Measurements from ENCODE around the gene MAPK14. TPM values are rescaled to one million over a fixed set of nuclear protein-coding genes. Genes with fewer than 3 reads are reported as not detected.
A peak's percentile ranks its signal among the peaks of the same experiment; 100 is the strongest.

The MAPK14 gene
- total and polyA plus RNA-seq, 2 experiments from 2014 or later, result 26.8 to 45.0 TPM

GRCh38 chr6:36119209-36119608, 91.6 kb downstream of the MAPK14 start:
- H3F3A ChIP-seq (ENCODE audit: insufficient read depth), result peaks cover 14% of the 10 kb centered on the region; the same call in 1 of the 2 replicates
- DNase-seq, result no peak
- H3K4me3 ChIP-seq, result no peak overlapping the region
- no peaks in the 10 kb centered on the region for H3K27me3 ChIP-seq (replicated peaks; ENCODE audit: insufficient read depth)
- TF ChIP-seq EZH2 (IDR thresholded peaks at IDR 0.05; ENCODE audit: insufficient read depth, poor library complexity, severe bottlenecking), result no peak
- TF ChIP-seq EZH2phosphoT487 (IDR thresholded peaks at IDR 0.05; ENCODE audit: insufficient read depth, low read depth), result no peak
- no peak overlapping the region for H3K27ac ChIP-seq
- H4K20me1 ChIP-seq (ENCODE audit: insufficient read depth), result no peaks in the 10 kb centered on the region
- H3K4me1 ChIP-seq (ENCODE audit: insufficient read depth), result peaks cover 8% of the 10 kb centered on the region; the same call in 1 of the 2 replicates
- no peaks in the 10 kb centered on the region for H3K79me2 ChIP-seq (ENCODE audit: insufficient read depth)
- H2AFZ ChIP-seq, result no peak overlapping the region
- no peaks in the 10 kb centered on the region for H3K9me2 ChIP-seq (ENCODE audit: insufficient read depth)
- H3K36me3 ChIP-seq (ENCODE audit: low read depth), result no peaks in the 10 kb centered on the region
- H3K9ac ChIP-seq, result no peak overlapping the region
- WGBS, 2 experiments (ENCODE audit: low coverage in 1 of 2, low lambda C conversion rate in 2 of 2, missing lambda C conversion rate in 2 of 2), result 64 to 69% methylated on average over 4 of the region's 4 CpGs
- in situ Hi-C loops (cut with MboI), result no loop called here
- no peaks in the 10 kb centered on the region for H3K9me3 ChIP-seq (ENCODE audit: low read depth)
- H3K4me2 ChIP-seq (ENCODE audit: unreplicated experiment), result no peak overlapping the region

- no peaks in the 10 kb centered on the region for H3K79me2 ChIP-seq (ENCODE audit: insufficient read depth)
- no peaks in the 10 kb centered on the region for H4K20me1 ChIP-seq (ENCODE audit: insufficient read depth)
- H3K4me3 ChIP-seq, result no peak overlapping the region
- peaks cover 14% of the 10 kb centered on the region; the same call in 1 of the 2 replicates for H3F3A ChIP-seq (ENCODE audit: insufficient read depth)
- in situ Hi-C loops (cut with MboI), result loop anchor here (10.0 kb wide), 1 partner anchor 245 kb away; no protein-coding TSS in a partner anchor
- DNase-seq, result no peak
- H3K9ac ChIP-seq, result no peak overlapping the region
- no peak overlapping the region for H2AFZ ChIP-seq
- TF ChIP-seq EZH2phosphoT487 (IDR thresholded peaks at IDR 0.05; ENCODE audit: insufficient read depth, low read depth) (no peak), EZH2 (IDR thresholded peaks at IDR 0.05; ENCODE audit: insufficient read depth, poor library complexity, severe bottlenecking) (no peak)
- H3K27ac ChIP-seq, result no peak overlapping the region
- no peak overlapping the region for H3K4me2 ChIP-seq (ENCODE audit: unreplicated experiment)
- H3K4me1 ChIP-seq (ENCODE audit: insufficient read depth), result peaks cover 10% of the 10 kb centered on the region; the same call in 1 of the 2 replicates
- no peaks in the 10 kb centered on the region for H3K9me2 ChIP-seq (ENCODE audit: insufficient read depth)
- no peaks in the 10 kb centered on the region for H3K9me3 ChIP-seq (ENCODE audit: low read depth)
- no peaks in the 10 kb centered on the region for H3K27me3 ChIP-seq (replicated peaks; ENCODE audit: insufficient read depth)
- no peaks in the 10 kb centered on the region for H3K36me3 ChIP-seq (ENCODE audit: low read depth)
- 87 to 92% methylated on average over 6 of the region's 6 CpGs for WGBS, 2 experiments (ENCODE audit: low coverage in 1 of 2, low lambda C conversion rate in 2 of 2, missing lambda C conversion rate in 2 of 2)
These were observed 92.4 kb downstream of the MAPK14 start for GRCh38 chr6:36120018-36120417.

- Histone ChIP-seq H3K4me2 (ENCODE audit: unreplicated experiment) (no peak overlapping the region), H3K36me3 (ENCODE audit: low read depth) (no peaks in the 10 kb centered on the region), H3K79me2 (ENCODE audit: insufficient read depth) (no peaks in the 10 kb centered on the region), H3K9me2 (ENCODE audit: insufficient read depth) (no peaks in the 10 kb centered on the region), H2AFZ (no peak overlapping the region), H3K9me3 (ENCODE audit: low read depth) (no peaks in the 10 kb centered on the region), H3K4me1 (ENCODE audit: insufficient read depth) (peaks cover 10% of the 10 kb centered on the region; the same call in 1 of the 2 replicates), H3K27ac (no peak overlapping the region), H3K9ac (no peak overlapping the region), H3F3A (ENCODE audit: insufficient read depth) (peaks cover 14% of the 10 kb centered on the region; the same call in 1 of the 2 replicates), H3K4me3 (no peak overlapping the region), H3K27me3 (replicated peaks; ENCODE audit: insufficient read depth) (no peaks in the 10 kb centered on the region), H4K20me1 (ENCODE audit: insufficient read depth) (no peaks in the 10 kb centered on the region)
- no peak for DNase-seq
- in situ Hi-C loops (cut with MboI), result loop anchor here (10.0 kb wide), 1 partner anchor 244 kb away; no protein-coding TSS in a partner anchor
- TF ChIP-seq EZH2phosphoT487 (IDR thresholded peaks at IDR 0.05; ENCODE audit: insufficient read depth, low read depth), result no peak
- no peak for TF ChIP-seq EZH2 (IDR thresholded peaks at IDR 0.05; ENCODE audit: insufficient read depth, poor library complexity, severe bottlenecking)
- WGBS, 2 experiments (ENCODE audit: low coverage in 1 of 2, low lambda C conversion rate in 2 of 2, missing lambda C conversion rate in 2 of 2), result 85% methylated on average over 10 of the region's 10 CpGs
These were observed 92.9 kb downstream of the MAPK14 start for GRCh38 chr6:36120539-36120938.

DNA sequence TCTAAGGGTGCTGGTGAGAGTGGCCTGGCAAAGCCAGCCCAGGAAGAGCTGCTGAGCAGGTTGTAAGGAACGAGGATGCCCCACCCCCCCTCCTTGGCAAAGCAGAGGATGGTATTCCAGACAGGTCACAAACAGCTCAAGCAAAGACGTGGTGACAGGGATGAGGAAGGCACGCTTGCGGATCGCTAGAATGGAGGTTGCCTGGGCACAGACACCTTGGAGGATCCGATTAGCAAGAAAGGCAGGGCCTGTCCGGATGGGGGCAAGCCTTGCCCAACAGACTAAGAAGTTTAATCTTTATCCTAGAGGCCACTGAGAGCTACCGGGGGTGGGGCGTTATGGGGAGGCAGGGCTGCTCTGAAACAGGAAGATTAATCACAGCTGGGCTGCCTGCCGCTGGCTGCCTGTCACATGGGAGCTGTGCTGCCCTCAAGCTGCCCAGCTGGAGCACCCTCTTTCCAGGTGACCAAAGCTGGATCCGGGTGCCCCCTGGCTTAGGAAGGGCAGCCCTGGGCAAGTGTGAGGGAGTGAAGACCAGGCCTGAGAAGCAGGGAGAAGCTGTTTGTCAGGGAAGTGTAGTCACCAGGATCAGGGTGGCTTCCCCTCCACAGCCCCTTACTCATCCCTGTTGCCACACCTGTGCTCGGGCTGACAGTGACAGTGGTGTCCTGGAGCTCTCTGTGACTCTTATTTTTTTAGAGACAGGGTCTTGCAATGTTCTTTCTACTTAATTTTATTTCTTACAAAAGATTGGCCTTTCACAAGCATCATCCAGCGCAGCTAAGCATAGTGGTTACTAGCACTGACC, 93.6 kb downstream of the MAPK14 start:
- WGBS, 2 experiments (ENCODE audit: low coverage in 1 of 2, low lambda C conversion rate in 2 of 2, missing lambda C conversion rate in 2 of 2), result 30 to 38% methylated on average over 13 of the region's 13 CpGs
- H3K4me1 ChIP-seq (ENCODE audit: insufficient read depth), result peaks cover 10% of the 10 kb centered on the region; the same call in 1 of the 2 replicates
- H3K4me3 ChIP-seq, result no peak overlapping the region
- no peak overlapping the region for H2AFZ ChIP-seq
- H3K9me3 ChIP-seq (ENCODE audit: low read depth), result no peaks in the 10 kb centered on the region
- H3K4me2 ChIP-seq (ENCODE audit: unreplicated experiment), result no peak overlapping the region
- peaks cover 14% of the 10 kb centered on the region; the same call in 1 of the 2 replicates for H3F3A ChIP-seq (ENCODE audit: insufficient read depth)
- H3K27ac ChIP-seq, result no peak overlapping the region
- in situ Hi-C loops (cut with MboI), result loop anchor here (10.0 kb wide), 1 partner anchor 244 kb away; no protein-coding TSS in a partner anchor
- no peak overlapping the region for H3K9ac ChIP-seq
- no peak for TF ChIP-seq EZH2 (IDR thresholded peaks at IDR 0.05; ENCODE audit: insufficient read depth, poor library complexity, severe bottlenecking)
- no peak for TF ChIP-seq EZH2phosphoT487 (IDR thresholded peaks at IDR 0.05; ENCODE audit: insufficient read depth, low read depth)
- H3K36me3 ChIP-seq (ENCODE audit: low read depth), result no peaks in the 10 kb centered on the region
- H3K27me3 ChIP-seq (replicated peaks; ENCODE audit: insufficient read depth), result no peaks in the 10 kb centered on the region
- no peaks in the 10 kb centered on the region for H3K9me2 ChIP-seq (ENCODE audit: insufficient read depth)
- DNase-seq, result peak; percentile 69
- H4K20me1 ChIP-seq (ENCODE audit: insufficient read depth), result no peaks in the 10 kb centered on the region
- H3K79me2 ChIP-seq (ENCODE audit: insufficient read depth), result no peaks in the 10 kb centered on the region

All from GM23248 (cell line).